Prostate gland (tissue), 2 donors: ENCODE measurements around the gene MUC6. TPM values are rescaled to one million over a fixed set of nuclear protein-coding genes. Genes with fewer than 3 reads are reported as not detected.

Experiments used
- DNase-seq: peaks from one replicate; pipeline ENCODE4 v3.0.0-alpha.2; 2019; ENCODE audit warnings: low spot score
- H3K27ac ChIP-seq, 2 donors: fragments of 200-600 bp; sonication (generic); 2 replicates each; pipeline ENCODE4 v1.5.1; 2017 to 2019
- H3K27me3 ChIP-seq: fragments of 200-600 bp; sonication (generic); replicated peaks from 2 replicates; pipeline ENCODE4 v1.5.1; 2019; ENCODE audit not compliant: insufficient read depth
- H3K36me3 ChIP-seq, 2 donors: fragments of 200-600 bp; sonication (generic); 1 replicate in 1 of 2; 2 replicates in 1 of 2; pipeline versions ENCODE4 v1.5.1 to v1.8.1; 2017 to 2019
- H3K4me1 ChIP-seq: fragments of 200-600 bp; sonication (generic); replicated peaks from 2 replicates; pipeline ENCODE4 v1.5.1; 2019
- H3K4me3 ChIP-seq, 2 donors: fragments of 200-600 bp; sonication (generic); 2 replicates each; pipeline ENCODE4 v1.5.1; 2017 to 2019
- H3K9me3 ChIP-seq: fragments of 200-600 bp; sonication (generic); 2 replicates; pipeline ENCODE4 v1.5.1; 2017
- CTCF ChIP-seq, 4 experiments: fragments of 200-600 bp in 2 of 4; fragments of 450-650 bp in 2 of 4; sonication (generic) in 2 of 4; IDR thresholded peaks; 1 replicate in 3 of 4; 2 replicates in 1 of 4; pipeline ENCODE4 v1.5.1; 2016 to 2019; ENCODE audit warnings: antibody characterized with exemption in 4 of 4, mild to moderate bottlenecking in 2 of 4, moderate library complexity in 2 of 4
- POLR2A ChIP-seq: fragments of 450-650 bp; IDR thresholded peaks from one replicate; pipeline ENCODE4 v1.6.1; 2016; ENCODE audit warnings: antibody characterized with exemption, mild to moderate bottlenecking
- POLR2AphosphoS5 ChIP-seq: sonication (generic); formaldehyde crosslinking; IDR thresholded peaks from one replicate; pipeline ENCODE4 v1.6.1; 2017; ENCODE audit warnings: antibody characterized with exemption
- WGBS: methylation state at CpG from one replicate; pipeline ENCODE4 v1.1.5; 2018; 5-methylcytosine and 5-hydroxymethylcytosine counted together
- intact Hi-C: fragments of 100-400 bp; cut with DNase I; formaldehyde crosslinking; loops from one replicate; pipeline ENCODE4 v1.14.2; 2022
- total RNA-seq, 2 donors: library from RNA; depleted of rRNA; stranded (reverse); fragments of >200 nt; gene quantifications; one replicate each; pipeline ENCODE4 v1.1.0, GENCODE V29; 2016

Gene MUC6
- total RNA-seq, 2 donors from 2014 or later = 0.74 to 2.3 TPM

- Histone ChIP-seq H3K4me1 (no peaks in the 10 kb centered on the region), H3K27me3 (no peaks in the 10 kb centered on the region), H3K27ac (no peak overlapping the region), H3K4me3 (no peak overlapping the region), H3K36me3 (no peaks in the 10 kb centered on the region), H3K9me3 (no peaks in the 10 kb centered on the region)
- intact Hi-C loops = no loop called here
- no peak for DNase-seq
- TF ChIP-seq POLR2A (no peak), CTCF (IDR thresholded peaks at IDR 0.05) (no peak), POLR2AphosphoS5 (no peak)
- WGBS = 95% methylated on average over 7 of the region's 7 CpGs
Measured at GRCh38 chr11:1022411-1022810, 14.1 kb downstream of the MUC6 start.

GRCh38 chr11:1020211-1020905 lies 16.2 kb downstream of the MUC6 start:
- no peaks in the 10 kb centered on the region for H3K4me1 ChIP-seq
- no peak for DNase-seq
- 90% methylated on average over 17 of the region's 19 CpGs for WGBS
- TF ChIP-seq POLR2A (no peak), CTCF (IDR thresholded peaks at IDR 0.05) (no peak), POLR2AphosphoS5 (no peak)
- H3K27me3 ChIP-seq = no peaks in the 10 kb centered on the region
- no peaks in the 10 kb centered on the region for H3K36me3 ChIP-seq
- intact Hi-C loops = no loop called here
- H3K4me3 ChIP-seq = no peak overlapping the region
- H3K9me3 ChIP-seq = no peaks in the 10 kb centered on the region
- H3K27ac ChIP-seq = no peak overlapping the region

DNA sequence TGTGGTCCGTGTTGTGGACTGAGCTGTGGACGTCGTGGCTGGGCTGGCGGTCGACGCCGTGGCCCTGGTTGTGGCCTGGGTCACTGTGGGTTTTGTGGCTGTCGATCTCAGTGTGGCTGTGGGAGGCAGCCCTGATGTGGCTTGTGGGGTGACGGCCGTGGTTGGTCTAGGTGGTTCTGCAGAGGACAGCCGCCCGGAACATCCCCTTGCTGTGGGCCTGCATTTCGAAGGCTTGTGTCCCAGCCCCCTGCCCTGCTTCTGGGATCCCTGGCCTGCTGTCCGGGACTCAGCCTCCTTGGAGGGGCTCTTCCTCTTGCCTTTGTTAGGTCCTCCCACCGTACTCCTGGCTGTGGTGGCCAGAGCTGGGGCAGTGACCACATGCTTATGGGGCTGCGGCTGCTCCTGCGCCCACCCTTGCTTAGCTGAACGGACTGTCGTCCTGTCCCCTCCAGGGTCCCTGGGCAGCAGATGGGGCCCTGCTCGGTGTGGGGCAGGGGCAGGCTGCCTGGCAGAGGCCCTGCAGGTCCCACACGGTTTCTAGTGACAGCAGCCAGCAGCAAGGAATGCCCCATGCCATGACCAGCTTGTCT lies 17.1 kb downstream of the MUC6 start:
- no peaks in the 10 kb centered on the region for H3K9me3 ChIP-seq
- no peaks in the 10 kb centered on the region for H3K36me3 ChIP-seq
- intact Hi-C loops = no loop called here
- H3K4me3 ChIP-seq = no peak overlapping the region
- TF ChIP-seq POLR2A (no peak), CTCF (IDR thresholded peaks at IDR 0.05) (no peak), POLR2AphosphoS5 (no peak)
- H3K27me3 ChIP-seq = no peaks in the 10 kb centered on the region
- DNase-seq = no peak
- 87% methylated on average over 21 of the region's 21 CpGs for whole genome bisulfite sequencing
- no peaks in the 10 kb centered on the region for H3K4me1 ChIP-seq
- H3K27ac ChIP-seq = no peak overlapping the region

DNA sequence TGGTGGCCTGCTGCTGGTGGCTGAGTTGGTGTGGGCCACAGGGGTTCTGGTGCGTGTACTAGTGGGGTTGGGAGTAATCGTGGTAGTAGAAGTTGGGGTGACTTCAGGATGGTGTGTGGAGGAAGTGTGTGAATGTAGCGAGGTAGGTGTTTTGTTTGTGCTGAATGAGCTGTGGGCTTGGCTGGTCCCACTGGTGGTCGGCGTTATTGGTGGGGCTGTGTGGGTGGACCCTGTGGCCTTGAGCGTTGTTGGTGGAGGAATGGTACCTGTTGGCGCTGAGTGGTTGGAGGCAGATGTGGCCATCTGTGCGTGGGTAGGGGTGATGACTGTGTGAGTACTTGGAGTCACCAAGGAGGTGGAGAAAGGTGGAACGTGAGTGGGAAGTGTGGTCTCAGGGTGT lies 18.4 kb downstream of the MUC6 start:
- no peaks in the 10 kb centered on the region for H3K36me3 ChIP-seq
- intact Hi-C loops = no loop called here

More for the DNA sequence above, 18.4 kb downstream of the MUC6 start:
- TF ChIP-seq POLR2A (no peak), CTCF (IDR thresholded peaks at IDR 0.05) (no peak), POLR2AphosphoS5 (no peak)
- Histone ChIP-seq H3K9me3 (no peaks in the 10 kb centered on the region), H3K4me3 (no peak overlapping the region), H3K27ac (no peak overlapping the region), H3K27me3 (no peaks in the 10 kb centered on the region), H3K4me1 (no peaks in the 10 kb centered on the region)
- DNase-seq = no peak
- 84% methylated on average over 9 of the region's 9 CpGs for WGBS
